DMS53 (cell line): Measurements from ENCODE around the gene CLEC2L.
A peak's percentile ranks its signal among the peaks of the same experiment; 100 is the strongest.
"Not testable (repeated sequence)": the region's sequence is repeated elsewhere in the genome, so short reads cannot be mapped to it uniquely, and the experiment has no call there.

Source experiments
- DNase-seq: peaks from one replicate; lab custom pipeline; 2025; lab: John Stamatoyannopoulos, UW

CLEC2L gene

GRCh38 chr7:139523968-139524815 is 707 bp downstream of the CLEC2L start:
- DNase-seq: no peak

GRCh38 chr7:139525239-139525638 is 1.8 kb downstream of the CLEC2L start:
- DNase-seq: no peak

GRCh38 chr7:139525750-139526149 is 2.3 kb downstream of the CLEC2L start:
- no peak for DNase-seq

DNA sequence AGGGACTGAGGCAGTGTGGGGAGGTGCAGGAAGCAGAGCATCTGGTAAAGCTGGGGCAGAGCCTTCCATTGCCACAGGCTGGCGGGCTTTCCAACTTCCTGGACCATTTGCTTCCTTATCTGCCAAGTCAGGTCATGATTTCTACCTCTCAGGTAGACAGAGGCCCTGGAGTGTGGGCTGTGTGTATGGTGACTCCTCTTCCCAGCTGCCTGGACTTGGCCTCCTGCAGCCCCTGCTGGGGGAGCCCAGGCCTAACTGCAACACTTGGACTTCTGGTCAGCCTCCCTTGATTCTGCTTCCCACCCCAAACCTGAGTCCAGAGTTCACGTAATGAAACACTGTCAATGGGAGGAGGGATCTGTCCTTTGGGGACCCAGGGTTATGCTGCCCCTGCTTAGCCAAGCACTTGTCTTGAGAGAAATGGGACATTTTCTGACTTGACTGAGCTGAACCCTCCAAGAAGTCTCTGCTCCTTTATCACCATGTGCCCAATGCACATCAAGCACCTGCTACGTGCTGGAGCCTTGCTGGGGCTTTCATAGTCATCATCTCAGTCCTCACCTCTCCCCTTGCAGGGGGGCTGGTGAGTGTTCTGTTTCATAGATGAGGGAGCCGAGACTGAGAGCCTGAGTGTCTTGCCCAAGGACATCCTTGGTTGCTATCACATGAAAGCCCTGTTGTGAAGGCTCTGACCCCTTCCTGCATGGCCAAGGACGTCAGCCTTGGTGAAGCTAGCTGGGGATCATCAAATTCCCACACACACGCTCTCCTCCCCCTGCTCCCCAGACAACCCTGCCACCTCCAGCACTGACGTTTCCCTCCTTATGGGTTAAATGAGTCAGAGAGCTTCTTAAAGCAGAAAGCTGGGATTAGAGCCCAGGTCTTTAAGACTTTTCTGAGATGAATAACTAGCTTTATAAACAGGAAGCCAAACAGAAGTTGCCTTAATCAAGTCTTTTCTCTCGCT is 3.4 kb downstream of the CLEC2L start:
- no peak for DNase-seq

DNA sequence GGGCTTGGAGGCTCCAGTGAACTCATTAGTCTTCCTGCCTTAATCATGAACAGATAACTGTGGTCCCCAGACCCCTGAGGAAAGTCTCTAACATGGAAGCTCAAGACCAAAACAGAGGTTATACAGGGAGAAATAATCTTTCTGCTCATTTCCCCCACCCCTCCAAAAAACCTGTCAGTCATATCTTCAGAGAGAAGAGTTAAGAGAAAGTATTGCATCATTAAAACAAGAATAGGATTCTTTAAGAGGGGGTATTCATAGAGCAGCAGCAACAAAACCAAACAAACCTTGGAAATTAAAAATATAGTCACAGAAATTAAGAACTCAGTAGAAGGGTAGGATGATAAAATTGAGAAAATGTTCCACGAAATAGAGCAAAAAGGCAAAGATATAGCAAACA is 7.6 kb downstream of the CLEC2L start:
- DNase-seq: no peak

DNA sequence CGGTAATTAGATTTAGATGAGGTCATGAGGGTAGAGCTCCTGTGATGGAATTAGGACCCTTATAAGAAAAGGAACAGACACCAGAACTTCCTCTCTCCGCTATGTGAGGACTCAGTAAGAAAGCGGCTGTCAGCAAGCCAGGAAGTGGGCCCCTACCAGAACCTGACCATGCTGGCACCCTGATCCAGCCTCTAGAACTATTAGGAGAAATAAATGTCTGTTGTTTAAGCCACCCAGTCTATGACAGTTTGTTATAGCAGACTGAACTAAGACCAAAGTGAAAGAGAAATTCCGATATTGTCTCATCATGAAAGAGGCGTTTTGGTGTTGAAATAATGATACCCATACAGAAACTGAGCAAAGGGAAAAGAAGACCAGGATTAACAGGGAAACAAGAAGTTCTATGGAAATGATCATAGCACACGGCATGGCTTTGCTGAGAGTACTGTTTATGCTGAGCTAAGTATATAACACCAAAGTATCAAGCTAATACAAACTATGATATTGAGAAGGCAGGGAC is 9.2 kb downstream of the CLEC2L start:
- DNase-seq: no peak

DNA sequence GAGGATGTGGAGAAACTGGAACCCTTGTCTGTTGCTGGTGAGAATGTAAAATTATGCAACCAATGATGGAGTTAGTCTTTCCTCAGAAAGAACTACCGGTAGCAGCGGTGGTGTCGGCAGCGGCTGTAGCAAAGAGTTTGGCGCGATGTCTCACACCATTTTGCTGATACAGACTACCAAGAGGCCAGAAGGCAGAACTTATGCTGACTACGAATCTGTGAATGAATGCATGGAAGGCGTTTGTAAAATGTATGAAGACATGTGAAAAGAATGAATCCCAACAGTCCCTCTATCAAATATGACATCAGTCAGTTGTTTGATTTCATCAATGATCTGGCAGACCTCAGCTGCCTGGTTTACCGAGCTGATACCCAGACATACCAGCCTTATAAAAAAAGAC is 10.6 kb downstream of the CLEC2L start:
- no peak for DNase-seq

- DNase-seq: no peak
These were observed 11.6 kb downstream of the CLEC2L start for GRCh38 chr7:139534966-139535651.

GRCh38 chr7:139536152-139536551 is 12.7 kb downstream of the CLEC2L start:
- DNase-seq: no peak

DNA sequence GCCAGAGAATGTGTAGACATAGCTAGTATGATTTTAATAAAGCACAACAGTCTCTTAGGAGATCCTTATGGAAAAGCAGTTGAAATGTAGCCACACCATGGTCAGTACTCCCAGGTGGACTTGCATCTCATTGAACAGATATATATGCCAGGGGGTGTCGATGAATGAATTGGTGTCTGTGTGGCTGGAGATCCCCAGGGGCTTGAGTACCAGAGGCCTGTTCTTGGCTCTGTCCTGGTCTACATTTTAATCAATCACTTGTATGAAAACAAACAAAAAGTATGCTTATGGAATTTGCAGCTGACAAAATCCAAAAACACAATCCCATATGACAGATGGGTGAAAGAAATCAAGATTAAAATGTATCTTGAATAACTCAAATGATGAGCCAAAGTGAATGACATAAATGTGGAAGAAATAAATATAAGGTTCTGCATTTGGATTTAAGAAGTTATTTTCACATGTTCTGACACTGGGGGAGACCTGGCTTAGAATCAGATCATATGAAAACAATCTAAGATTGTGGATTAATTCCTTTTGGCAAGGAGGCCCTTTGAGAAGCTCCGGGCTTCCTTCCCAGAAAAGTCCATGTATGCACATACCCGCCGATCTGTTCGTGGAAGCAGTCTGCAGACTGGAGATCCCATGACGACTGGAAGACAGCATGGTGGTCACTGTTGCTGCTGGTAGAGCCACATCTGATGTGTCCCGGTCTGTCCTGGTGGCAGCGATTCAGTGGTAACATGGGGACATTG is 15.6 kb downstream of the CLEC2L start:
- no peak for DNase-seq

DNA sequence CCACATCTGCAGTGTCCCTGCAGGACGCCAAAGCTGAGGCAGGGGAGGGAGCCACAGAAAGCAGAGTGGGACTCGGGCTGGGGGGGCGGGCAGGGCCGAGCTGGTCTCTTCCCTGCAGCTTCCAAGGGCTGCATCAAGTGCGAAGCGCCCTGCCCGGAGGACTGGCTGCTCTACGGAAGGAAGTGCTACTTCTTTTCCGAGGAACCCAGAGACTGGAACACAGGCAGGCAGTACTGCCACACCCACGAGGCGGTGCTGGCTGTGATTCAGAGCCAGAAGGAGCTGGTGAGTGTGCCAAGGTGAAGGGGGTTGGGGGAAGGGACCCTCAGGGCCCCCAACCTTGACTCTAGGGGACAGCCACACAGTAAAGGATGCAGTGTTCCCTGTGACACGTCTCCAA is 16.7 kb downstream of the CLEC2L start:
- no peak for DNase-seq

- peak; percentile 70 for DNase-seq
These were observed 18.3 kb downstream of the CLEC2L start for GRCh38 chr7:139541600-139542307.

DNA sequence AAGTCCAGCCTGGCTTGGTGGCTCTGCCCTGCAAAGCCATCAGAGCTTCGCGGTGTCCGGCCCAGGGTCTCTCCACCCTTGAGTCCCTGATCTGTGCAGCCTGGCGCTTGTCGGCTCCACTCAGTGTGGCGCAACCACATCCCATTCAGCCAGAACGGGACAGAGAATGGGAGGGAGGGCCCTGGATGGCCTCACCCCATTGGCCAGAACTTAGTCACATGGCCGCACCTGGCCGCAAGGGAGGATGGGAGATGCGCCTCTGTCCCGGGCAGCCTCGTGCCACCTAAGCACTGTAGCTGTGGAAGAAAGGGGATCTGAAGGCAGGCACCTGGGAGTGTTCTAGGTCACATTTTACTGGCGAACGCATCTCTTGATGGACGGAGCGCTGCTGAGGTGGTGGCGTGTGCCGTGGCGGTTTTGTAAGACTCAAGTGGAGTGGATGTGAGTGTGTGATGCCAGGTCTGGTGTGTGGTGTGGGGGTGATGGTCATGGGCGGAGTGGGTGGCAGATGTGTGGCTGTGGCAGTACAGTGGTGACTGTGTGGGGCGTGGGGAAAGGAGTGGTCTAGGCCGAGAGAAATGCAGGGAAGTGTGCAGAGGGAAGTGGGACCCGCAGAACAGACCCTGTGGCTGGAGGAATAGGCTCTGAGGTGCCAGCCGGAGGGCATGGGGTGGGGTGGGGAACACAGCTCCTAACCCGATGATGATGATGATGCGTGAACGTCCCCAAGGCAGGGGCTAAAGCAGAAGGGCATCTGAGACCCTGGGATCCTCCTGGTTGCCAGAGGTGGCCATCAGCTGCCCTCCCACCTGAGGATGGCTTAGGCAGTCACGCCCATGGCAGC is 19.0 kb downstream of the CLEC2L start:
- peak; percentile 94 for DNase-seq

DNA sequence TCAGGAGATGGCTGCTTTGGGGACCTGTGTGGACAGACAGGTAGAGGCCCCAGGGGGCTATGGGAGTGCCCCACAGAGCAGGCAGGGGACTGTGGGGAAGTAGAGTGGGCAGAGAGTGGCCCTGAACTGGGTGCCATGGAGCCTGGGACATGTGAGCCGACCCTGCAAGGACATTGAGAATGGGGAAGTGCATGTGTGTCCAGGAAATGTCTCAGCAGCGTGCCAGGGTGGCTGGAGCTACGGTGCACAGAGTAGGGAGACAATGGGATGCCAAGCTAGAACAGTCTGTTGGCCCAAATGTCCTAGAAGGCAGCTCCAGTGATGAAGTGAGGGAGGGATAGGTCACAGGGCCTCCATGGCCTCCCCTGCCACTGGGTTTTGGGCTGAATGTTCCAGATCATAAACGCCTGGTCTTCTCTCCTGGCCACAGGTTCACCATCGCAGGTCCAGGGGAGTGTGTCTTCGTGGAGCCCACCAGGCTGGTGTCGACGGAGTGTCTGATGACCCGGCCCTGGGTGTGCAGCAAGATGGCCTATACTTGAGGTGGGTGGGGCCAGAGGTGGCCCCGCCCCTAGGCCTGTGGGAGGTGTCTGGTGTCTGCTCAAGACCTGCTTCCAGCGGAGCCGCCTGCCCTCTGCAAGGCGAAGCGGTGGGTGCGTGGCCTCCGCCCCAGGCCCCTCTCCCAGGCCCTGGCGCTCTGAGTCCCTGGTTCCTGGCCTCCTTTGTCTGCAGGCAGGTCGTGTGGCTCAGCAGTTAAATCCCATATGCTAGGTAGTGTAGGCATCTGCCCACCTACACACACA is 20.5 kb downstream of the CLEC2L start:
- peak; percentile 30 for DNase-seq

GRCh38 chr7:139544645-139545044 is 21.2 kb downstream of the CLEC2L start:
- no peak for DNase-seq

DNA sequence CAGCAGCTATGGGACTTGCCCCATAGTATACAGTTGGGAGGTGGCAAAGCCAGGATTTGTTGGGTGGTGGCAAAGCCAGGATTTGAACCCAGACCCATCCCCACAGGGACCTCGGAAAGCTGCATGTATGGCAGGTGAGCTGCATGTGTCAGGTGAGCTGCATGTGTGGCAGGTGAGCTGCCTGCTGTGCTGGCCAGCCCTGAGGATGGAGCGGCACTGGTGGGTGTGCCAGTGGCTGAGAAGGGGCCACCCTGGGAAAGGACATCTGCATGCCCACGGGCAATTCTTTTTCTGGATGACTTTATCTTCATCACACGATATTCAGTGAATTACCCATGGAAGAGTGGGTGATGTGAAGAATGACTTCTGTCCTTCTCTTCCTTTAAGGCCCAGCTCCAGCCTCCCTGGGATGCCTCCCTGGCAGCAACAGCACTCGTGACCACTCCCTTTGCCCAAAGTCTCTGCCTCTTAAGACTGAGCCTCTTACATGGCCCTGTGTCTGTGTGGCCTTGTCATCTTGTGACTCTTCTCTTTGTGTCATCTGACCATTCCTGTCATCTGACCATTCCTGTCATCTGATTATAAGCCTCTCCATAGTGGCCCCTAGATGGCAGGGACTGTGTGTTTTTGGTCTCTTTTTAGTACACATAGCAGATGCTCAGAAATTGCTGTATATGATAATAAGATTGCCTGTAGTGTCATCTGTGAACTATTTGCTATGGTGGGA is 25.0 kb downstream of the CLEC2L start:
- DNase-seq: no peak

- not testable (repeated sequence) for DNase-seq
These were observed 30.7 kb downstream of the CLEC2L start for GRCh38 chr7:139553991-139554700.
